Esophagus muscularis mucosa (tissue), 4 donors: ENCODE data around the gene SAMD14.

Experiments used
- EP300 ChIP-seq: sonication (generic); formaldehyde crosslinking; IDR thresholded peaks from one replicate; pipeline ENCODE4 v1.6.1; 2017; ENCODE audit warnings: antibody characterized with exemption
- POLR2A ChIP-seq: fragments of 450-650 bp; IDR thresholded peaks from one replicate; pipeline ENCODE4 v1.6.1; 2017; ENCODE audit warnings: antibody characterized with exemption, moderate library complexity, mild to moderate bottlenecking, low read depth
- POLR2AphosphoS5 ChIP-seq, 2 donors: sonication (generic); formaldehyde crosslinking; IDR thresholded peaks; one replicate each; pipeline ENCODE4 v1.6.1; 2017; ENCODE audit warnings: antibody characterized with exemption in 2 of 2
- TF ChIP-seq, protein P1 (sequence below), 3 experiments: fragments of 200-600 bp in 2 of 3; fragments of 450-650 bp in 1 of 3; sonication (generic) in 2 of 3; IDR thresholded peaks; one replicate each; pipeline ENCODE4 v1.5.1; 2017 to 2019; ENCODE audit warnings: antibody characterized with exemption in 3 of 3, mild to moderate bottlenecking in 2 of 3, moderate library complexity in 1 of 3

DNA sequence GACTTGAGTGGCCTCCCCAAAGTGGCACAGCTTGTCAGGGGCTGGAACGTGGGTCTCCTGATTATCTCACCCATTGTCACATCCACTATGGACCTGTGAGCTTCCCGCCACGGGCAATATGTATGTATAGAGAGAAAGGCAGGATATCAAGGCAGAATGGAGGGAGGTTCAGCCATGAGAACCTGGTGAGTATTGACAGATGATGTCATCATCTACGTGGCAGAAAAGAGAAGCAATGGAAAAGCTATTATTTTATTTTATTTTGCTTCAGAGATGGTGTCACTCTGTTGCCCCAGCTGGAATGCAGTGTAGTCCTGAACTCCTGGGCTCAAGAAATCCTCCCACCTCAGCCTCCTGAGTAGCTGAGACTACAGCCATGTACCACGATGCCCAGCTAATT, 48.2 kb downstream of the SAMD14 start:
- no peak for TF ChIP-seq POLR2A
- TF ChIP-seq, protein P1, sequence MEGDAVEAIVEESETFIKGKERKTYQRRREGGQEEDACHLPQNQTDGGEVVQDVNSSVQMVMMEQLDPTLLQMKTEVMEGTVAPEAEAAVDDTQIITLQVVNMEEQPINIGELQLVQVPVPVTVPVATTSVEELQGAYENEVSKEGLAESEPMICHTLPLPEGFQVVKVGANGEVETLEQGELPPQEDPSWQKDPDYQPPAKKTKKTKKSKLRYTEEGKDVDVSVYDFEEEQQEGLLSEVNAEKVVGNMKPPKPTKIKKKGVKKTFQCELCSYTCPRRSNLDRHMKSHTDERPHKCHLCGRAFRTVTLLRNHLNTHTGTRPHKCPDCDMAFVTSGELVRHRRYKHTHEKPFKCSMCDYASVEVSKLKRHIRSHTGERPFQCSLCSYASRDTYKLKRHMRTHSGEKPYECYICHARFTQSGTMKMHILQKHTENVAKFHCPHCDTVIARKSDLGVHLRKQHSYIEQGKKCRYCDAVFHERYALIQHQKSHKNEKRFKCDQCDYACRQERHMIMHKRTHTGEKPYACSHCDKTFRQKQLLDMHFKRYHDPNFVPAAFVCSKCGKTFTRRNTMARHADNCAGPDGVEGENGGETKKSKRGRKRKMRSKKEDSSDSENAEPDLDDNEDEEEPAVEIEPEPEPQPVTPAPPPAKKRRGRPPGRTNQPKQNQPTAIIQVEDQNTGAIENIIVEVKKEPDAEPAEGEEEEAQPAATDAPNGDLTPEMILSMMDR (IDR thresholded peaks at IDR 0.05): no peak
- TF ChIP-seq POLR2AphosphoS5 (IDR thresholded peaks at IDR 0.05): no peak
- TF ChIP-seq EP300: no peak
